CD4-positive, alpha-beta T cell (primary cell): ENCODE measurements around the gene ELMO1. TPM values are rescaled to one million over a fixed set of nuclear protein-coding genes. Genes with fewer than 3 reads are reported as not detected.
A peak's percentile ranks its signal among the peaks of the same experiment; 100 is the strongest.

Experiments used
- ATAC-seq: fragments of 200-7000 bp; cut with Tn5 transposase; one replicate; pipeline ENCODE4 v1.10.0; 2022; ENCODE audit warnings: mild to moderate bottlenecking; ENCODE audit not compliant: poor library complexity
- CTCF ChIA-PET: fragments of 350-600 bp; sonication (Branson Sonifier 250); formaldehyde crosslinking; loops from one replicate; lab custom pipeline; 2021; ENCODE audit warnings: antibody characterized with exemption, inconsistent platforms; lab: Charles Lee
- POLR2A ChIA-PET: fragments of 350-600 bp; sonication (Branson Sonifier 250); formaldehyde crosslinking; loops from one replicate; lab custom pipeline; 2021; ENCODE audit warnings: antibody characterized with exemption, inconsistent platforms; lab: Charles Lee
- DNase-seq, 14 experiments: peaks; one replicate each; pipeline ENCODE4 v3.0.0-alpha.2; 2013 to 2020; ENCODE audit warnings: mixed read lengths in 2 of 14
- H3K27ac ChIP-seq, 2 donors: one replicate each; pipeline versions ENCODE4 v1.5.1 to v1.7.0; 2013; ENCODE audit warnings: low read length in 2 of 2, low read depth in 1 of 2, mild to moderate bottlenecking in 1 of 2
- H3K27me3 ChIP-seq, 2 experiments: 1 replicate in 1 of 2; 2 replicates in 1 of 2; pipeline versions ENCODE4 v1.6.1 to v1.7.0; 2013; ENCODE audit warnings: low read length in 2 of 2, control low read depth in 1 of 2, mild to moderate bottlenecking in 1 of 2, moderate library complexity in 1 of 2; ENCODE audit not compliant: insufficient read depth in 2 of 2, control insufficient read depth in 1 of 2
- H3K36me3 ChIP-seq: one replicate; pipeline ENCODE4 v1.6.1; 2013; ENCODE audit warnings: low read length, control low read depth; ENCODE audit not compliant: insufficient read depth
- H3K4me1 ChIP-seq: one replicate; pipeline ENCODE4 v1.6.1; 2013; ENCODE audit warnings: low read length, control low read depth; ENCODE audit not compliant: insufficient read depth
- H3K4me3 ChIP-seq: one replicate; pipeline ENCODE4 v1.5.1; 2013; ENCODE audit warnings: mild to moderate bottlenecking, low read length, moderate library complexity
- H3K9me3 ChIP-seq, 2 experiments: 1 replicate in 1 of 2; 2 replicates in 1 of 2; pipeline versions ENCODE4 v1.6.1 to v1.7.0; 2013; ENCODE audit warnings: low read length in 2 of 2, mild to moderate bottlenecking in 2 of 2, control low read depth in 1 of 2, moderate library complexity in 1 of 2; ENCODE audit not compliant: control insufficient read depth in 1 of 2, insufficient read depth in 1 of 2
- H3K27ac Mint-ChIP-seq: one replicate; pipeline ENCODE4 v1.8.0; 2020; ENCODE audit warnings: mixed read lengths
- H3K27me3 Mint-ChIP-seq: one replicate; pipeline ENCODE4 v1.8.0; 2021; ENCODE audit warnings: mixed read lengths
- H3K36me3 Mint-ChIP-seq: one replicate; pipeline ENCODE4 v1.8.0; 2021; ENCODE audit warnings: low read depth, mixed read lengths
- H3K4me1 Mint-ChIP-seq: one replicate; pipeline ENCODE4 v1.8.0; 2021; ENCODE audit warnings: low read depth, mixed read lengths
- H3K4me3 Mint-ChIP-seq: one replicate; pipeline ENCODE4 v1.8.0; 2020; ENCODE audit warnings: mild to moderate bottlenecking, mixed read lengths
- H3K9me3 Mint-ChIP-seq: one replicate; pipeline ENCODE4 v1.8.0; 2020; ENCODE audit warnings: mixed read lengths
- intact Hi-C, 2 experiments: fragments of 100-400 bp; cut with DNase I in 1 of 2; cut with micrococcal nuclease in 1 of 2; formaldehyde crosslinking; loops; one replicate each; pipeline versions ENCODE4 v1.15.1 to v1.9.0; 2023 to 2025; cut with DNase I, micrococcal nuclease
- total RNA-seq, 174 experiments: library from RNA in 2 of 174; stranded (reverse) in 2 of 174; gene quantifications; one replicate each; pipeline ENCODE4 v1.2.3 and lab custom pipeline; 2021 to 2026
- TF ChIP-seq, protein P1 (sequence below): fragments of 200-600 bp; IDR thresholded peaks from one replicate; pipeline ENCODE4 v1.8.0; 2022; ENCODE audit warnings: antibody characterized with exemption, mild to moderate bottlenecking

ELMO1 gene
- total RNA-seq, 2 experiments from 2014 or later = 117 to 120 TPM

DNA sequence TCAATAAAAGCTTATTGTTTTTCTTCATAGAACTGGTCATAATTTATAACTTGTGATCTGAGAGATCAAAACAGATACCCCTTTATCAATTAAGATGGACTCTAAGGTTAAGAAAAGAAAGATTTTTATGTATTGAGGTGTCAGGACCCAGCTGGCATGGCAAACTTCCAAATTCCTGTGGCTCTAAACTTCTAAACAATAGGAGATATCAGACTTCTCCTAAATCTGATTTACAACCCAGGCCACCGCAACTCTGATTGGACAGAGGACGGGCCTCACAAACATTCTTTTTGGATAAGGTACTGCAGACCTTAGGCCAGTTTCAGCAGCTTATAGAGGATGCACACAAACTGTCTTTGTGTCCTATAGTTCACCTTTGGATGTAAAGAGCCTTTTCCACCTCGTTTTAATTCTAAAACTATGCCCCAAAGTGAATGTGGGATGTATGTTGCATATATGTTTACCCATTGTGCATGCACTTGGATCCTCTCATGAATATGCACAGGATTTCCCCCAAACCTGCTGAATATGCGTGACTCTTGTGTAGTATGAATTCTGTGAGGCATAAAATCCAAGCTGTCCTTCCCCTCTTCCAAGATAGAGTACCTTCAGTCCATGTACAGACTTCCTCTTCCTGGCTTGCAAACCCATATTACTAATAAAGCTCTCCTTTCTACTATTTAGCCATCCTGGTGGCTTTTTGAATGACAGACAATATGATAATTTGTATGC, 69.0 kb downstream of the ELMO1 start:
- DNase-seq = no peak
- TF ChIP-seq, protein P1, sequence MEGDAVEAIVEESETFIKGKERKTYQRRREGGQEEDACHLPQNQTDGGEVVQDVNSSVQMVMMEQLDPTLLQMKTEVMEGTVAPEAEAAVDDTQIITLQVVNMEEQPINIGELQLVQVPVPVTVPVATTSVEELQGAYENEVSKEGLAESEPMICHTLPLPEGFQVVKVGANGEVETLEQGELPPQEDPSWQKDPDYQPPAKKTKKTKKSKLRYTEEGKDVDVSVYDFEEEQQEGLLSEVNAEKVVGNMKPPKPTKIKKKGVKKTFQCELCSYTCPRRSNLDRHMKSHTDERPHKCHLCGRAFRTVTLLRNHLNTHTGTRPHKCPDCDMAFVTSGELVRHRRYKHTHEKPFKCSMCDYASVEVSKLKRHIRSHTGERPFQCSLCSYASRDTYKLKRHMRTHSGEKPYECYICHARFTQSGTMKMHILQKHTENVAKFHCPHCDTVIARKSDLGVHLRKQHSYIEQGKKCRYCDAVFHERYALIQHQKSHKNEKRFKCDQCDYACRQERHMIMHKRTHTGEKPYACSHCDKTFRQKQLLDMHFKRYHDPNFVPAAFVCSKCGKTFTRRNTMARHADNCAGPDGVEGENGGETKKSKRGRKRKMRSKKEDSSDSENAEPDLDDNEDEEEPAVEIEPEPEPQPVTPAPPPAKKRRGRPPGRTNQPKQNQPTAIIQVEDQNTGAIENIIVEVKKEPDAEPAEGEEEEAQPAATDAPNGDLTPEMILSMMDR = no peak
- H3K36me3 Mint-ChIP-seq = peaks cover 68% of the 10 kb centered on the region
- H3K27me3 ChIP-seq = no peaks in the 10 kb centered on the region
- no peak overlapping the region for H3K4me3 ChIP-seq
- peaks cover 4 to 13% of the 10 kb centered on the region in 2 experiments for H3K9me3 ChIP-seq
- no peaks in the 10 kb centered on the region for H3K27me3 Mint-ChIP-seq
- no peaks in the 10 kb centered on the region for H3K4me1 ChIP-seq
- intact Hi-C loops = no loop called here
- H3K4me3 Mint-ChIP-seq = no peak overlapping the region
- H3K4me1 Mint-ChIP-seq = peaks cover 49% of the 10 kb centered on the region
- no peaks in the 10 kb centered on the region for H3K36me3 ChIP-seq
- ChIA-PET CTCF (no interaction called here), POLR2A (no interaction called here)
- H3K9me3 Mint-ChIP-seq = peaks cover 7% of the 10 kb centered on the region
- no peak for ATAC-seq
- no peak overlapping the region for H3K27ac ChIP-seq
- H3K27ac Mint-ChIP-seq = peak overlapping the region; percentile 2

GRCh38 chr7:37377231-37377630, 71.4 kb downstream of the ELMO1 start:
- Mint-ChIP-seq H3K4me1 (peaks cover 40% of the 10 kb centered on the region), H3K36me3 (peaks cover 74% of the 10 kb centered on the region), H3K9me3 (peaks cover 7% of the 10 kb centered on the region), H3K27me3 (no peaks in the 10 kb centered on the region), H3K27ac (no peak overlapping the region), H3K4me3 (no peak overlapping the region)
- H3K27ac ChIP-seq = no peak overlapping the region
- intact Hi-C loops = no loop called here
- DNase-seq (no peak), ATAC-seq (no peak)
- no peaks in the 10 kb centered on the region for H3K36me3 ChIP-seq
- ChIA-PET CTCF (no interaction called here), POLR2A (no interaction called here)
- H3K27me3 ChIP-seq = no peaks in the 10 kb centered on the region
- no peak overlapping the region for H3K4me3 ChIP-seq
- TF ChIP-seq, protein P1 = no peak
- H3K4me1 ChIP-seq = no peaks in the 10 kb centered on the region
- H3K9me3 ChIP-seq = peaks cover 4 to 13% of the 10 kb centered on the region in 2 experiments

GRCh38 chr7:37376386-37376785, 72.3 kb downstream of the ELMO1 start:
- Histone ChIP-seq H3K27ac (no peak overlapping the region), H3K9me3 (peaks cover 4 to 13% of the 10 kb centered on the region in 2 experiments), H3K27me3 (no peaks in the 10 kb centered on the region), H3K4me1 (no peaks in the 10 kb centered on the region), H3K36me3 (no peaks in the 10 kb centered on the region), H3K4me3 (no peak overlapping the region)
- CTCF ChIA-PET = no interaction called here
- ATAC-seq = no peak
- Mint-ChIP-seq H3K27ac (no peak overlapping the region), H3K4me1 (peaks cover 36% of the 10 kb centered on the region), H3K4me3 (no peak overlapping the region), H3K27me3 (no peaks in the 10 kb centered on the region), H3K36me3 (peaks cover 71% of the 10 kb centered on the region), H3K9me3 (peaks cover 7% of the 10 kb centered on the region)
- POLR2A ChIA-PET = no interaction called here
- peak in 1 of 14 experiments; percentile 18 for DNase-seq
- intact Hi-C loops = no loop called here
- TF ChIP-seq, protein P1 = no peak
